Measurements from ENCODE around the gene ELAVL4. TPM values are rescaled to one million over a fixed set of nuclear protein-coding genes. Genes with fewer than 3 reads are reported as not detected.

The ELAVL4 gene
- total RNA-seq, 4 donors from 2014 or later, result not detected

- no peak overlapping the region for H3K4me3 ChIP-seq
- no peak for DNase-seq
- H3K36me3 ChIP-seq, result no peaks in the 10 kb centered on the region
- no peaks in the 10 kb centered on the region for H3K9me3 ChIP-seq
- H3K27ac ChIP-seq, result no peak overlapping the region
- intact Hi-C loops (cut with DNase I), result no loop called here
- H3K27me3 ChIP-seq, result peaks cover 0 to 8% (median 0%) of the 10 kb centered on the region in 4 donors
- no peaks in the 10 kb centered on the region for H3K4me1 ChIP-seq
- TF ChIP-seq CTCF (IDR thresholded peaks at IDR 0.05) (no peak), POLR2A (IDR thresholded peaks at IDR 0.05) (no peak)
- WGBS, 2 donors, result 34 to 35% methylated on average over 10 to 12 of the region's 12 CpGs
Observed at GRCh38 chr1:50183378-50184133, 74.8 kb downstream of the ELAVL4 start.

- Histone ChIP-seq H3K4me1 (no peaks in the 10 kb centered on the region), H3K9me3 (no peaks in the 10 kb centered on the region), H3K36me3 (no peaks in the 10 kb centered on the region), H3K27ac (no peak overlapping the region), H3K27me3 (no peaks in the 10 kb centered on the region), H3K4me3 (no peak overlapping the region)
- TF ChIP-seq CTCF (IDR thresholded peaks at IDR 0.05), result no peak
- TF ChIP-seq POLR2A (IDR thresholded peaks at IDR 0.05), result no peak
- intact Hi-C loops (cut with DNase I), result no loop called here
- WGBS, 2 donors, result 76 to 78% methylated on average over 3 of the region's 3 CpGs
- no peak for DNase-seq
Observed at GRCh38 chr1:50189369-50189768, 80.6 kb downstream of the ELAVL4 start.

GRCh38 chr1:50193002-50193401 lies 84.3 kb downstream of the ELAVL4 start:
- WGBS, 2 donors, result 17% methylated on average over 3 of the region's 3 CpGs
- no peak for DNase-seq
- no peak overlapping the region for H3K4me3 ChIP-seq
- H3K27ac ChIP-seq, result no peak overlapping the region
- no peaks in the 10 kb centered on the region for H3K27me3 ChIP-seq
- TF ChIP-seq POLR2A (IDR thresholded peaks at IDR 0.05) (no peak), CTCF (IDR thresholded peaks at IDR 0.05) (no peak)
- H3K9me3 ChIP-seq, result no peaks in the 10 kb centered on the region
- intact Hi-C loops (cut with DNase I), result no loop called here
- H3K36me3 ChIP-seq, result no peaks in the 10 kb centered on the region
- H3K4me1 ChIP-seq, result no peaks in the 10 kb centered on the region

- intact Hi-C loops (cut with DNase I), result no loop called here
- WGBS, 2 donors, result 14 to 47% methylated on average over 1 of the region's 2 CpGs
Observed at GRCh38 chr1:50195205-50195604, 86.5 kb downstream of the ELAVL4 start.

More at GRCh38 chr1:50195205-50195604, 86.5 kb downstream of the ELAVL4 start:
- Histone ChIP-seq H3K27ac (no peak overlapping the region), H3K4me1 (no peaks in the 10 kb centered on the region), H3K9me3 (no peaks in the 10 kb centered on the region), H3K4me3 (no peak overlapping the region), H3K36me3 (no peaks in the 10 kb centered on the region), H3K27me3 (no peaks in the 10 kb centered on the region)
- TF ChIP-seq CTCF (IDR thresholded peaks at IDR 0.05) (no peak), POLR2A (IDR thresholded peaks at IDR 0.05) (no peak)
- no peak for DNase-seq
